HG02798 (cell line): ENCODE data around the gene CRHR1.

Source experiments
- ATAC-seq: cut with Tn5 transposase; IDR thresholded peaks from one replicate; pipeline ENCODE4 v1.9.1; 2021; ENCODE audit warnings: mild to moderate bottlenecking; ENCODE audit not compliant: unreplicated experiment, poor library complexity

CRHR1 gene

DNA sequence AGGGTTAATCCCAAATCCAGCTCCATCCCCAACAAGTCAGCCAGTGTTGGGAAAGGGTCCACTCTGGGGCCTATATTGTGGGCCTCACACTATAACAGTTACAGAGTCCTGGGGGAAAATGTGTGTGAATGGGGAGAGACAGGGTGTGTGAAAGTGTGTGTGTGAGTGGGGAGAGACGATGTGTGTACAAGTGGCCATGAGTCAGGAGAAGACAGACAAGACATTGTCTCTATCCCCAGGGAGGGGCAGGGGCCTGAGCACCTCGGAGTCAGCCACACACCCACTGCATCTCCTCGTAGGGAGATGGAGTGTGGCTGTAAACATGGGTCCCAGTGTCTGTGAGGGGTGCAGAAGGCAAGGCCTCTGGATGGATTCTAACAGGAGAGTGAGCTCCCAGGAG lies 2.9 kb downstream of the CRHR1 start:
- ATAC-seq = no peak

DNA sequence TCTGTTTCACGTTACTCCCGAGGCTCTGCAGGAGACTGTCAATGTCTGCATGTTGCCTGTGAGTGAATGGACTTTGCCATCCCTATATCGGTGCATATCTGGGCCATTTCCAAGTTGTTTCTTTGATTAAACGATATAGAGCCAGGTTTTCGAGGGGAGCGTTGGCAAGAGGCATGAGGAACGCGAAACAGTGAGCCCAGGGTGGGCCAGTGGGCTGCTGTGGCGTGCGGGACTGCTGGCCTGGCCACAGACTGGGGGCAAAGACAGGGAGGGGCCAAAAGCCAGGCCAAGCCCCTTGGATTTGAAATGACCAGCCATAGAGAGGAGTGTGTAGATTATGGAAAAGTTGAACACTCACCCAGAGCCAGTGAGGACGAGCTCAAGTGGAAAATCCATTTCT lies 3.5 kb downstream of the CRHR1 start:
- no peak for ATAC-seq

- ATAC-seq = no peak
Observed at GRCh38 chr17:45788057-45788456, 3.9 kb downstream of the CRHR1 start.

GRCh38 chr17:45789874-45790273 lies 5.8 kb downstream of the CRHR1 start:
- ATAC-seq = no peak

DNA sequence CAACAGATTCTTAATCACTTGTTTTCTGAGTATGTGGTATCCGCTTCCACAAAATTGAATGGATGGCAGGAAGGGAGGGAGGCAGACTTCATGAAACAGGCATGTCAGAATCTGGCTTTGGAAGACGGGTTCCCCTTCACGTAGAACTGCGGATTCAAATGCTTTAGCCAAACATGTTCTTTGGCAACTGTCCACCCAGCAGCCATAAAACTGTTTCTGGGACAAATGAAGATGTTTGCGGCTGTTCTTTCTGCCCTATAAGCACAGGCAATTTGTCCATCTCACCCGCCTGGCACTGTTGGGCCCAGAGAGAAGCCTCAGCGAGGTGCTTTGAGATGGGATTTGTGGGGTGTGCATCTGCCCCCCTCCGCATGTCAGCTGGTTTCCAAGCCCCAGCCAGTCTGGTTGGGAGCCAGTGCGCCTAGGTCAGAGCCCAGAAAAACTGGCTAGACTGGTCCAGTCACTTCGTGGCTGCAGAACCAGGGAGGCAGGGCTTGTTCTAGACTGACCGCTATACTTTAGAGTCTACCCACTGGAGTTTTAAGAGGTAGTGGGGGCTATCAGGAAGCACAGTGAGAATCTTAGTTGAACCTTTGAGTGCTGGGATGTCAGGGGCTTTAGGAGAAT lies 6.3 kb downstream of the CRHR1 start:
- ATAC-seq = no peak

GRCh38 chr17:45791041-45791582 lies 7.0 kb downstream of the CRHR1 start:
- no peak for ATAC-seq

DNA sequence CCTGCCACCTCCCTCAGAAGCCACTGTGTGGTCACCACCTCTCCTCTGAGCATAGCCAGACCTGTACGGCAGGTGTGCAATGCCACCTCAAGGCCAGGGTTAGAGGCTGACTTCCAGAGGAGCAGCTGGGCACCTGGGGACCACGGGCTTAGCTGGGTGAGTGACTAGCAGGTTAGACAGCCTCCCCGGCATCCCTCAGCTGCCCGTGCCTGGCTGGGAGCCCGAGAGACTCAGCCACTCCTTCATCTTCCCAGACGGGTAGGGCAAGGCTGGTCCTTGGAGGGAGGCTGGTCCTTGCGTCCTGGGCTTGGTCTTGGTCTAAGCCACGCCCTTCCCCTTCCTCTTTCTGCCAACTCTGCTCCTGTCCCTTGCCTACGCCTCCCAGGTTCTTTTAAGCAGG lies 7.8 kb downstream of the CRHR1 start:
- no peak for ATAC-seq

DNA sequence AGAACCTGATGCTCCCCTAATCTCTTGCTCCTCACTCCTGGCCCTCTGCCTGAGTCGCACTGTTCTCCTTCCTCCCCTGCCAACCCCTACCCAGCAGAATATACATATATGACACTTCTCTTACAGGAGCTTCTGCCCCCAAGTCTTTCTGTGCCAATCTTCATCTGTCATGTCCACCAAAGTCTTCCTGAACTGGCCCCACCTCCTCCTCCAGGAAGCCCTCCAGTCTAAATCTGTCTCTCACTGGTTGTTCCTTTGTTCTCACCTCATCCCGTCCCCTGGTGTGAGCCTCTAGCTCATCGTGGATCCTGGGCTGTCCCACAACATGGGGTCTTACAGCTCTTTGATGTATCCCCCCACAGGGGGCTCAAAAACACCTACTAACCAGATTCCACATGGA lies 8.3 kb downstream of the CRHR1 start:
- ATAC-seq = no peak

- no peak for ATAC-seq
Observed at GRCh38 chr17:45792995-45793755, 9.1 kb downstream of the CRHR1 start.

DNA sequence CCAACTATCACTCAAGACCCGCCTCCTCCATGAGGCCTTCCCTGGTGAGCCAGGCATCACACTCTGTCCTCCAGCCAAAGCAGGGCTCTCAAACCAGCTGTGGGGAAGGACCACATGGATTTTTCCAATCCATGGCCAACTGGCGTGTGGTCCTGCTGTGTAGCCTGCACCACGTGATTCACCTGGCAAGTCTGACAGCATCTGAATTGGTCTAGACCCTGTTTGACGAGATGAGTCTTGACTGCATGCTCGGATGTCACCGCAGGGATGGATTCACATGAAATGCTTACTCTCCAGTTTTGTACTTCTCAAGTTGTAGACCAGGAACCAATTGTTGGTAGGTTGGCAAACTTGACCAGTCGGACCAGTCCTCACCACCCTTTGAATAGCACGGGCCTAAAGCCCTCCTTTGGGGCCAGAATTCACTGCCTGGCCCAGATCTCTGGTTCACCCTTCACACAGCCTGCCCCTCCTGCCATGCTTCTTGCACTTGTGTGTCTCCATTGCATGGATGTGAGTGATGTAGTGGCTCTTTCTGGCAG lies 9.9 kb downstream of the CRHR1 start:
- no peak for ATAC-seq

DNA sequence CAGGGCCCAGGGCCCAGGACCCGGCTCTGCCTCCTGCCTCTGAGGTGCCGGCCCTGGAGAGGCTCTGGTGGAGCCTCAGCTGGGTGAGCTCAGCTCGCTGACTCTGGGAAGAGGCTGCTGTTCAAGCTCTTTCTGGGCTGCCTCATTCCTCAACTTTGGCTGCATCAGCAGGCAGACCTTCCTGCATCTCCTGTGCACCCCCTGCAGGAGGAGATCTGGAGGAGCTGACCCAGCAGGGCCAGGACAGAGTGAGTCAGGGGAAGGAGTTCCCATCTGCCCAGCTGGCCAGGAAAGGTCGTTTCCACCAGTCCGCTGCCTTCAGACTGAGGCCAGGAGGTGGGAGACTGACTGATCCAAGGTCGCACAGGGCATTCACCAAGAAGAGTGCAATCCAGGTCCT lies 10.7 kb downstream of the CRHR1 start:
- ATAC-seq = no peak

DNA sequence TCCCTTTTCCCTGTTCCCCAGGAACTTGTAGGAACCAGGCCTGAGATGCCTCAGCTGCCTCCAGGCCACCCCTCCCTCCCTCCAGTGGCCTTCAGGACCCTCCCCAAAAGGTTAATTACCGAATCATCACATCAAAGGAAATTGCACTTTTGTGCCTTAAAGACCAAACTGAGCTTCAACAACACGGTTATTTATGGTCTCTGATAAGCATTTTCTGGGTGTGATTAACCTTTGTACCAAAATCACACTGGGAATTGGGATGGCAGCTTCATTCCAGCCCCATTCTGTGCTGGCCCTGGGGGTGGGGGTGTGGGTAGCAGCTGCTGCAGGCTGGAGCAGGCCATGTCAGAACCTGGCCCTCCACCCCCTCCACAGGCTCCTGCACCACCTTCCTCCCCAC lies 16.7 kb downstream of the CRHR1 start:
- no peak for ATAC-seq

DNA sequence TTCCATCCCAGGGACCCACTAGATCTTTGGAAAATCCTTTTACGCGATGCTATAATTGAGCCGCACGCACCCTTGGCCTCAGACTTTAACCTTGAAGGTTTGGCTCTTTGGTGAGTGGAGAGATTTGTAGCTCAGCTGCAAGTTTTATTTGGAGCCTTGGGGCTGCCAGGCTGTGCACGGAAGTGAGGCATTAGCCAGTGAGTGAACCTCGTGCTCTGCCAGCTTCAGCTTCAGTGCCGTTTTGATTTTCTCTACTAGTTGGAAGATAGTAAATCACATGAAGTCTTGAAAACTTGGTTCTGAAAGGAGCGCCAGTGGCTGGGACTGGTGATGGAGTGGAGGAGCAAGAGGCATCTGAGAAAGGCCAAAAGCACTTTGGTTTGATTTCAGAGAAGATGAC lies 17.3 kb downstream of the CRHR1 start:
- ATAC-seq = no peak

- no peak for ATAC-seq
Observed at GRCh38 chr17:45808845-45809244, 24.7 kb downstream of the CRHR1 start.

- no peak for ATAC-seq
Observed at GRCh38 chr17:45809499-45809898, 25.4 kb downstream of the CRHR1 start.

DNA sequence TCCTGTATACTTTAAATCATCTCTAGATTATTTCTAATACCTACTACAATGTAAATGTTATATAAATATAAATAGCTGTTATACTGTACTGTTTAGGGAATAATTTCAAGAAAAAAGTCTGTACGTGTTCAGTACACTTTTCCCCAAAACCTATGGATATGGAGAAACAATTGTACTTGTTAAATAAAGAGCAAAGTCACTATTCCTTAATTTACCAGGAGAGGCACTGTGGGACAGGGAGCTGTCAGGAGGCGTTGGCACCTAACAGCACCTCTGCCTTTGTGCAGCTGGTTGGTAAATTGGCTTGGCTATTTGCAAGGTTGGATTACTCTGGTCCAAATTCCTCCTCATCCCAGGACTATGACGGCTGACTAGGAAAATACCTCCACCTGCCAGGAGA lies 28.0 kb downstream of the CRHR1 start:
- ATAC-seq = no peak

- no peak for ATAC-seq
Observed at GRCh38 chr17:45813048-45813725, 29.1 kb downstream of the CRHR1 start.

DNA sequence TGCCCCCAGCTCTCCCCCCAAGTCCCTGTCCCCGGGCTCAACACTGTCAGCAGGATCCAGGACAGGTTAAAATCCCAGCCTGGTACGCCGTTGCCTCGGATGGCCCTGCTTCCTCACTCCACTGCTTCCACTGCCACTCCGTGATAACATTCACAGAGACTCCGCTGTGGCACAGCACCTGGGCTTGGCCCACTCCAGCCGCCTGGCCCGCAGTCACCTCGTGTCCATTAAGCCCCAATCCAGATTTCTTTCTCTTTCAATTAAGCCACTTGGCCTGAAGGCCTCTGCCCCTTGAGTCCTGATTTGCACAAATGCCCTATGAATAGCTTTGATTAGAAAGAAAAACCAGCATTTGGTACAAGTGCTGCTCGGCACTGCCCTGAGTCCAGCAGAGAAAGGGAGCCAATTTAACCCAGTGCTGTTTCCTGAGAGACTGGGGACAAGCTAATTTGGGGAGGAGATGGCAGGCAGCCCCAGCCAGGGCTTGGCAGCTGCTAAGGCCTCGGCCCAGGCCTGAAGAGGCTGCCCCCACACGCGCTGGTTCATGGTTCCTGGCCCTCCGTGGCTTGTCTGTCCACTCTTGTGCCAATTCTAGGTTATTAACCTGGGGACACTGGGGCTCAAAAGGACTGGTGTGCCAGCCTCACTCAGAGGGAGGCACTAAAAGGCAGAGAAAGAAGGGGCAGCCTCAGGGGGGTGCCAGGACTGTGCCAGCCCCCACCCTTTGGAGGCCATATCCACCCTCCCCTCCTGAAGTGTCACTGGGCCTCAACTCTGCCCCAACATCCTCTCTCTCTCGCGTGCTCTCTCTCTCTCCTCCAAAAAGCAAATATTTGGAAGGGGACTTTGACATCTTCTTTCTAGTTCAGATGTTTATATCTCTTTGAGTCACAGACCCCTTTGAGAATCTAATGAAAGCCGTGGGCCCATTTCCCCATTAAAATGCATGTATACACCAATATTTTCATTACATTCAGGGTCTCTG lies 30.8 kb downstream of the CRHR1 start:
- ATAC-seq = no peak

DNA sequence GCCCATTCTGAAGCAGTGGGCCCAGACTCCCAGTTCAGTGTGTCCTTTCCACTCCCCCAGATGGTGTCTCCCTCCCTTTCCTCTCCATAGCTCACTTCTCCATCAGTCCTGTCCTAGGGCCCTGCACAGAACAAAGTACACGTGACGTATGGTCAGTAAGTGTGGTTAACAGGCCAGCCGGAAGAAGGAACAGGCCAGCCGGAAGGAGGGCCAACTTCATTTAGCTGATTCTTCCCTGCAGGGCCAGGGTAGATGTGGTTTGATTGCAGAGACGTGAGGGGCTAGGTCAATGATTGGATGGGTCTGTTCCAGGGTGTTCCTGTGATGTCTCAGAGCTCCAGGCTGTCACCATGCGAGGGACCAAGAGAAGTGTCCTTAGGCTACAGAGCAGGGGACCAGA lies 31.6 kb downstream of the CRHR1 start:
- no peak for ATAC-seq

DNA sequence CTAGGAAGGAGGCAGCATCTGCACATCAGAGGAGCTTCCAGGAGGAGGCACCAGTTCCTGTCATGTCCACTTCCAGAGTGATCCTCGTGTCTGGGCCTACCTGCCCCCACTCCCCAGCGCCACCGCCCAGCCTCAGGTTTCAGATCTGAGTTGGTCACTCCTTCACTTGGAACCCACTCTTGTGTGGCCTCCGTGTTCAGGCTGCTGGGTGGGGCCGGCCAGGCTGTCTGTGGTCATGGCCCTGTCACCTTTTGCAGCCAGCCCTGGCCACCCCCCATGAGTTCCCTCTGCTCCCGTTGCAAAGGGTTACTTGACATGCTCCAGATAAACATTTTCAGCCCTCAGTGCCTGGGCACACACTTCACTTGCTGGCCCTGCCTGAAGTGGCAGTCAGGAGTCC lies 33.9 kb downstream of the CRHR1 start:
- ATAC-seq = no peak
